Measurements from ENCODE around the gene NUCKS1. TPM values are rescaled to one million over a fixed set of nuclear protein-coding genes. Genes with fewer than 3 reads are reported as not detected.

NUCKS1 gene
- total RNA-seq, 4 donors from 2014 or later: 32.4 to 73.4 (median 60.9) TPM

DNA sequence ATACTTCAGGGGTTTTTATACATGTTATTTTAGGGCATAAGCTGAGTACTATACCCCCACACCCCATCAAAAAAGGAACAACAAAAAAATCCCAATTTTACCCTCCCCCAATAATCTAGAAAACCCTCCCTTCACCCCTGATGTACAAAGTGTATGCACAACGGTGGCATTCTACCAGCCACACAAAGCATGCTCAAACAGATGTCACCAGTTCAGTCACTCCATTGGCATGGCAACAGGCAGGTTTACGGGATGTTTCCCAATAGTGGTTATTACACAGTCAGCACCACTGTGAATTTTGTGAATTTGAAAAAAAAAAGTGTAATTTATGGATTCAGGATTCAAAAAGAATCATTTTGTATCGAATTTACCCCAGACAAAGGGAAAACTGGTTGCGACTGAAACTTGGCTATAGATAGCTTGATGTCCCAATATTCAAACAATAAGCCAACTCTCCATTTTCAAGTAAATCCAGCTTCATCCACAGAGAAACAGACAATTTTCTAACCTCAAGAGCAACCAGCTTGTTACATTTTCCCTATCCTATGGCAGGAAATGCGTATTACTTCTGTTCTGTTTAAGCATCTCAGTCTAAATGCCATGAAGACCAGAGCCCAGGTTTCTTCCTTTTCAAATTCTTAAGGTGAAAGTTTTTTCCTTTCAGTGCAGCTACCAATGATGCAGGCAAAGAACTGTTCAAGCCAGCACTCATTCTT, 35.6 kb downstream of the NUCKS1 start:
- H3K4me1 ChIP-seq: peaks cover 0 to 9% (median 0%) of the 10 kb centered on the region in 3 donors
- intact Hi-C loops (cut with DNase I): no loop called here
- no peaks in the 10 kb centered on the region for H3K27me3 ChIP-seq
- H3K27ac ChIP-seq: no peak overlapping the region
- no peak for TF ChIP-seq CTCF (IDR thresholded peaks at IDR 0.05)
- TF ChIP-seq POLR2A (IDR thresholded peaks at IDR 0.05): no peak
- peaks cover 0 to 50% (median 10%) of the 10 kb centered on the region in 3 donors for H3K36me3 ChIP-seq
- 50 to 57% methylated on average over 5 of the region's 5 CpGs for whole genome bisulfite sequencing, 2 donors
- no peak overlapping the region for H3K4me3 ChIP-seq
- no peak for DNase-seq
- H3K9me3 ChIP-seq: no peaks in the 10 kb centered on the region

DNA sequence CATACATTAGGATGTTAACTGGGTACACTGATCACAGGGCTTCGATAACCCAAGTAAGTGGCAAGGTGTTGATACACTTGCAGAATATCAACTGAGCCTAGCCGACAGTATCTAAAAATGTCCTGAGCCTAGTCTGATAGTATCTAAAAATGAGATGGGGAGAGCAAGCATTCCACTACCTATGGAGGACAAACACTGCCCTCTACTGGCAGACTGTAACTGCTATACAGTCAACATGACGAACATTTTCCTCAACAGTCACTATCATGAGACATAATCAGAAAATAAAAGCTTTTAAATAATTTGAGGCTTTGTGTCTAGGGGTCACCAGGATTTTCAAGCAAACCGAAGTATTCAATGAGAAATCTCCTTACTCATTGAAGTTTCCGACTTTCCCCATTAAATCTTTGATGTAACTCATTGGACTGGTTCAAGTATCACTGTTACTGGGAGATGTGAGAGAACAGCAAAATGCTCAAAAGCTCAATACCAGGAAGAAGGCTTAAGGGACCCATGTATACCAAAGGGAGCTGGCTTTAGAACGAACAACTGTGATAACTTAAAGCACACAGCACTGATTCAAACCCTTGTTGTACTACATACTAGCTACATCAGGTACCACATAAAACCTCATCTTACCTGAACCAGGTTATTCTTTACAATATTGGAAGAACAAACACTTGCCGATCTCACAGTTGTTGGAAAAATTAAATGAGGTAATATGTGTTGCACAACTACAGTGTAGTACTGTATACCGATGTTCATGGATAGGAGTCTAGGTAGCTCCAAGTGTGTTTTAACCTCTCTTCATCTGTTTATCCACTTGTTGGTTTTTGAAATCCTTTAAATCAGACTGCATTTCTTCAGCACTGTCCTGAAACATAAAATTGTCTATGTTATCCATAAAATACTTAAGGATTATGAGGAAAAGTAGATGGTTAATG, 38.6 kb downstream of the NUCKS1 start:
- no peak for DNase-seq
- H3K4me3 ChIP-seq: no peak overlapping the region
- TF ChIP-seq CTCF (IDR thresholded peaks at IDR 0.05): peak; percentile 77 to 89 (median 84)
- TF ChIP-seq POLR2A (IDR thresholded peaks at IDR 0.05): no peak
- H3K4me1 ChIP-seq: peaks cover 0 to 9% (median 0%) of the 10 kb centered on the region in 3 donors
- H3K9me3 ChIP-seq: no peaks in the 10 kb centered on the region
- intact Hi-C loops (cut with DNase I): no loop called here
- 34 to 44% methylated on average over 8 of the region's 8 CpGs for WGBS, 2 donors
- peaks cover 0 to 30% (median 0%) of the 10 kb centered on the region in 3 donors for H3K36me3 ChIP-seq
- H3K27me3 ChIP-seq: no peaks in the 10 kb centered on the region
- H3K27ac ChIP-seq: no peak overlapping the region

- no peak overlapping the region for H3K27ac ChIP-seq
- H3K4me3 ChIP-seq: no peak overlapping the region
- no peak for DNase-seq
- H3K36me3 ChIP-seq: peaks cover 0 to 21% (median 0%) of the 10 kb centered on the region in 3 donors
- TF ChIP-seq POLR2A (IDR thresholded peaks at IDR 0.05) (no peak), CTCF (IDR thresholded peaks at IDR 0.05) (no peak)
- H3K4me1 ChIP-seq: peaks cover 0 to 9% (median 1%) of the 10 kb centered on the region in 3 donors
- 52 to 61% methylated on average over 1 of the region's 1 CpG for WGBS, 2 donors
- intact Hi-C loops (cut with DNase I): no loop called here
- H3K9me3 ChIP-seq: no peaks in the 10 kb centered on the region
- H3K27me3 ChIP-seq: no peaks in the 10 kb centered on the region
Measured at GRCh38 chr1:205710201-205711062, 39.5 kb downstream of the NUCKS1 start.

GRCh38 chr1:205709640-205710039, 40.3 kb downstream of the NUCKS1 start:
- H3K4me1 ChIP-seq: peaks cover 0 to 11% (median 3%) of the 10 kb centered on the region in 3 donors
- H3K4me3 ChIP-seq: no peak overlapping the region
- intact Hi-C loops (cut with DNase I): no loop called here
- H3K36me3 ChIP-seq: peaks cover 0 to 13% (median 0%) of the 10 kb centered on the region in 3 donors
- no peaks in the 10 kb centered on the region for H3K27me3 ChIP-seq
- 84 to 87% methylated on average over 2 of the region's 2 CpGs for WGBS, 2 donors
- no peaks in the 10 kb centered on the region for H3K9me3 ChIP-seq
- TF ChIP-seq CTCF (IDR thresholded peaks at IDR 0.05) (no peak), POLR2A (IDR thresholded peaks at IDR 0.05) (no peak)
- no peak overlapping the region for H3K27ac ChIP-seq
- no peak for DNase-seq

All from esophagus squamous epithelium (tissue), 5 donors.